IPS-NIHi7 (cell line): ENCODE data around the gene DMD.
A peak's percentile ranks its signal among the peaks of the same experiment; 100 is the strongest.

ENCODE experiments used
- DNase-seq: peaks from one replicate; pipeline ENCODE4 v3.0.0; 2012; ENCODE audit warnings: mixed read lengths; ENCODE audit errors: extremely low spot score

Gene DMD

DNA sequence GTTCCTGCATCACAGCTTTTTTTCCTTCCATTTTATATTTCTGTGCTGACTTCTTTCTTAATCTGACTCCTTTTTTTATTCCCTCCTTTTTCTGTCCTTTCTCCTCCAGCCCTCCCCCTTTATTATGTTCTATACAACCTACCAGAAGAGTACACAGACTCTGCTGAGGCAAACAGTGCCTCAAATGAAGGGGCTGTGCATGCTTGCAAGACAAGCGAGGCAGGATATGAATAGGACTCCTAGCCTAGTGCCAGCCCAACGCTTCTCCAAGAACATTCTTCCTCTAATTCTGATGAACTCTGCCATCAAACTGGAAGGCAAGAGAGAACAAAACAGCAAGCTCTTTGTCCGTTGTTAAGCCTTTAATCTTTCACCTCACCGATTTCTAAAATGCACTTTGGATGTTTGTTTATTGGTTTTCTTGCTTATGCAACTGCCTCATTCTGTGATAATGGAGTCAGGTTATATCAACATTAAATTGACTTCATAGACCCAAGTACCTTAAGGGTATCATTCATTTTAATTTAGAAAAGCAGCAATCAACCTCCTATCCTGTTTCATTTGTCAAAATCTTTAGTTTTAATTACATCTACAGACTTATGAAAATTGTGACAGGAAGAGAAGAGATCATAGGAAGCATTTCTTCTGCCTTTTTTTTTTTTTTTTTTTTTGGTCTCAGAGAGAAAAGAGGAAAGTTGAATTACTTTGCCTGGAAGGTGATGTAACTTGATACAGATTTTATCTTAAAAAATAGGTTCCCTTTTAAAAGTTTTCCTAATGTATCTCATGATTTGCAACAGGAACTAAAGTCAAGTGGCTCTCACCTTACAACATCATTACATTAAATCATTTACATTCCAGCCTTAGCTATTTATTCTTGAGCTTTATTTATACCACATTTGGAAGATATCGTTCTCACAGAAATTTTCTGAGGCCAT, 1854.8 kb downstream of the DMD start:
- DNase-seq = no peak

DNA sequence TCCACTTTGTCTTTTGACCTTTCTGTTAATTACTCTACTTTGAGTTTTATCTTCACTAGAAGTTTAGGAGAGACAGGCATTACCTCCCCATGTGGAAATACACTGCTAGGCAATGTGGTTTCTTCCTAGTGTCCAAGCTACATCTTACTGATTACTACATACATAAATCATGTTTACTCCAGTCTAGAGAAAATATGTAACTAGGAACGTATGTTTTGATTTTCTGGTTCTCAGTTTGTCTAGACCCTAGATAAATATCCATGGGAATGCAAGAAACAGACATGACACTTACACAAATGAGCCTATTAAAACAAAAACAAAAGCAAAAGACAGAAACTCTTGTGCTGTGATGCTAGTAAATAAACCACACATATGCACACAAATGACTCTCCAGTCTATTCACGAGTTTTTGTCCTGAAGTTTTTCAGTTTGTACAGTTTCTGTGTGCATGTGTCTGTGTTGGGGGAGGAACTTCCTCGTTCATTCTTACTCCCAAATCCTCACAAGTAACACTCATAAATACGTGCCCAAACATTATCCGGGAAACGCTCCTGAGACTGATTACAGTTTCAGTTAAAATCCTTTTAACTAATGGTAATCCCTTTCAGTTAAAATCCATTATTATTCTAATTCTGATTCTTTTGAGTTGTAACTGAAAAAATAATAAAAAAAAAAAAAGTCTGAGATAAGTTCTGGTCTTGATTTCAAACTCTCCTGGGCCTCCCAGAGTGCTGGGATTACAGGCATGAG, 1856.0 kb downstream of the DMD start:
- DNase-seq = no peak

DNA sequence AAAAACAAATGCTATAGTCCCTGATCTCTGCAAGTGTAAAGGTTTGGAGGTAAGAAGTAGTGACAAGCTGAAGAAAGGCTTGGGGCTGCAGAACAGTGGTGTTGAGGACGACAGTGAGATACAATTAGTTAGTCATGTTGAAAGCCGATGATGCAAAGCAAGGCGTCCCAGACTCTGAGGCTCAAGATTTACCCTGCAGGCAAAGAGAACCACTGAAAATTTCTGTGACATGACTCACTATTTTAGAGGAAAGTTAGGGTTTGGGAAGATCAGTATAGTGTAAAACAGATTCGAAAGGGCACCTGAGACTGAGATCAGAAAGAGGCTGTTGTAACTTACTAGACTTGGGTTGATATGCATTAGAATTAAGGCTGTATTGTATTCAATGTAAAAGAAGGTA, 1858.3 kb downstream of the DMD start:
- DNase-seq = peak; percentile 23

DNA sequence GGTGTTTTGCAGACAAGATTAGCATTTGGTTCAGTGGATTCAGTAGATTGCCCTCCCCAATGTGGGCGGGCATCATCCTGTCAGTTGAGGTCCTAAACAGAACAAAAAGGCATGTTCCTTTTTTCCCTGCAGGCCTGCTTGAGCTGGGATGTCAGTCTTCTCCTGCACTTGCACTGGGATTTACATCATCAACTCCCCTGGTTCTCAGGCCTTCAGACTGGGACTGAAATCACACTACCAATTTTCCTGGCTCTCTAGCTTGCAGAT, 1860.6 kb downstream of the DMD start:
- no peak for DNase-seq

DNA sequence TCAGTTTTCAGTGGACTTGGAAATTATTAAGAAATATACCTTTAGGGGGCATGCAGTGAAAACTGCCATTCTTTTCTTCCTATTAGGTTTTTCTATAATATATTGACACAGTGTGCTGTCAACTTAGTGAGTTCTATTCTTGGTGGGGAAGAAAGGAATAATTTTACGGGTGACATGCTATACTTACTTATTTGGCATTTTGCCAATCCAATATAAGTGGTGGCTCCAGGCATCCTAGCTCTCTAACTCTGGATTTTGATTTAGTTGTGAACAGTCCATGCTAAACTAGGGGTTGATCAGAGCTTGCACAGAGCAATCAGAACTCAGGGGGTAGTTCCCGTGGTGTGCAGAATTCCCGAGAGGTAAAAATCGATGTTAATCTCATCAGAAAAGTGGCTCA, 1861.8 kb downstream of the DMD start:
- no peak for DNase-seq

DNA sequence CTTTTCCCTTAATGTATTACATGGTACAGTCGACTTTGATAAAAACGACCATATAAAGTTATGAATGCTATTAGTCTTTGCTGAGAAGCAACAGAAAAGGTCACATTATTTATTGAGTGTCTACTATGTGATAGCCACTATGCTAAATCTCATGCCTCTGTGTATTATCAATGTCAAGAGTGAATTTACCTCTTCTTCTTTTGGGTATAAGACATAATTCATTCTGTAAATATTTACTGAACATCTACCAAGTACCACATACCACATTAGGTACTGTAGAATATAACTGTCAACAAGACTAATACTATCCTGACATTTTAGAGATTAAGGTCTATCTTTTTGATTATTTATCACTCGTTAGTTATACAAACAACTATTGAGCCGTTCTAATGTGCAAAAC, 1870.8 kb downstream of the DMD start:
- no peak for DNase-seq

DNA sequence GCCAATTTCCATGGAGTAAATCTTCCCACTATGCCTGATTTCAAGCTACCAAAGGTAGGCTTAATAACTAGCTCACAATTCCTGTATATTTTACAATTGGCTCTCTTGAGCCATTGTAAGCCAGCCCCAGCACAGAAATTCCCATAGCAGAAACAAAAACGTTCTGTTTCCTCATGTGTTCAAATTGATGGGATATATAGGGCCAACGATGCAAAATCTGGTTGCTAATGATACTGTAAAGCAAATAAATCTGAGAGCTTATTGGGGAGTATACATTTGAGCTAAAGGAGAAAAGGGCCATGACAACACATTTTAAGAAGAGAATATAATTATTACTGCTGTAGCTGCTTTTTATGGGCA, 1872.4 kb downstream of the DMD start:
- DNase-seq = no peak

DNA sequence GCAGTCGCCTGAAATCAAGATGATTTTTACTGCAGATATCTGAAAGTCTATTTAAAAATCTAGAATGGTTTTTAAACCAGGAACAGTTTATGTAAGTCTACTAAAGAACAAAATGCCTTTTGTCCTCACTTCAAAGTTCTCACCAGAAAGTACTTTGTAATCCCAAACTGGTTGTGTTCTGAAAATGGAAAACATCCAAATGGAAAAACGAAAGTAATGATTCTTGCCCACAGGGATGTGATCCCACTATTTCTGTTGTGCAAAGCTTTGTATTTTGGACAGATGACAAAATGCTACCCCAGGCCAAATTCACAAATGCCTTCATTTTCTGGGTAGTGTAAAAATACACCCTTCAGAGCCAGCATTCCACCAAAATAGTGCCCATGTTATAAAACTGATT, 1874.0 kb downstream of the DMD start:
- DNase-seq = no peak

DNA sequence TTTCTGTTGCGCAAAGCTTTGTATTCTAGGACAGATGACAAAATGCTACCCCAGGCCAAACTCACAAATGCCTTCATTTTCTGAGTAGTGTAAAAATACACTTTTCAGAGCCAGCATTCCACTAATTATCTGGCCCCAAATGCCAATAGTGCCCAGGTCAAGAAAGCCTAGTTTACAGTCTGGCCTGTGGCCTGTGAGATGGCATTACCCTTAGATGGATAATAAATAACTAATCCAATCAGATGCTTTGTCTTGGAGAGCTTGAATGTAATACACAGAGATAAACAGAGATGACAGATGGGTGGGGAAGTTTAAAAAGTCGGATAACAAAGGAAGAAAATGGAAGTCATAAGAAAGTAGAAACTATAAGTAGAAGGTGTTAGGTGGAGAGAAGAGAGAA, 1874.9 kb downstream of the DMD start:
- no peak for DNase-seq

DNA sequence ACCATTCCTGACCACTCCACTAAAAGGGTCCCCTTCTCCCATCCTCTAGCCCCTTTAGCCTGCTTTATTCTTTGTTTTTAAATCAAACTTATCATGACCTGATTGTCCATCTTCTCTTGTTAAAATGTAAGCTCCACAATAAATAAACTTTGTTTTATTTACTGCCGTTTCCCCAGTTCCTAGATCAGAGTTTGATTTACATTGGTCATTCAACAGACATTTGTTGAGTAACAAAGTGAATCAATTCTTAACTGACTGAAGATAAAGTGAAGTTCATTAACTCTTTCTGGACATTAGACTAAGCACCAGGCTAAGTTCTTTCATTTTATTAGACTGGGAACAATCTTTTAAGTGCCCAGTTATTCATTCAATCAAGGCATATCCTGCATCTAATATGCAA, 1876.4 kb downstream of the DMD start:
- no peak for DNase-seq

DNA sequence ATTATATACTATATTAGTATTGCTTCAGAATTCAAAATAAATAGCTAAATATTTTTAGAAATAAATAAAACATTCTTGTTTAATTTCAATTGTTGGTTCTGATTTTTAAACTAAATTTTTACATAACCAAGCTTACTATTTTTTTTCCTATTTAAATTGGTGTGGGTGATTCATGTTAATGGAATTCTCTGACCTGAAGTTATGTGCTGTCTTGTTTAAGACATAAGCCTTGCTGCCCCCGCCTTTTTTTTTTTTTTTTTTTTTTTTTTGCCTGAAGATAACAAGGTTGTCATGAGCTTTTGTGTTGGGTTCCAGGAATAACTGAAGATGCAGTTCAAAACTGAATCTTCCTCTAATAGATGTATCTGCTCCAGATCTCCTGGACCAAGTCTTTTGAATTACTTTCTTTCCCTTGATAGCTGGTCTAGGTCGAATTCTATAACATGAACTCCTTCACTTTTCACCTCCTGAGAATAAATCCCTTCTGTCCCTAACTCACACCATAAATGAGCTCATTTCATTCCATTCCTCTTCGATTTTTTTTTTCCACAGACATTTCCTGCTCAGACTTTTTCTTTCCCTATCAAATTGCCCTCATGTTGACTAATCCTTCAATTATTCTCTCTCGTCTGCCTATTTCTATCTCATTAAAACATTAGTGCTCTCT, 1878.1 kb downstream of the DMD start:
- DNase-seq = no peak

DNA sequence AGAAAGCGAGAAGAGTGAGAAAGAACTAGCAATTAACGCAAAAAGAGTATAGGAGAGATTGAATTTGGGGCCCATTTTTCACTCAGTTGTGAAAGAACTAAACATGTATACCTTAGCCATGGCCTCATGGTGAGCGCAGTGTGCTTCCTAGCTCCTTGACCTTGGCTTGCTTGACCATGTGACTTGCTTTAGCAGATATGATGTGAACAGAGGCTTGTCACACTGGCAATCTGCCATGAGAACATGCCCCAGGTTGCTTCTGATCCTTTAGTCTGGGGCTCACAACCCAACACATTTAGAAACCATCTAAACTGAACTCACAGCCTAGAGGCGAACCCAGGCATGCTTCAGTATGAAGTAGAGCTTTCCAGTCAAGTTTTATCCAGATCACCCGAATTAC, 1879.4 kb downstream of the DMD start:
- DNase-seq = no peak

DNA sequence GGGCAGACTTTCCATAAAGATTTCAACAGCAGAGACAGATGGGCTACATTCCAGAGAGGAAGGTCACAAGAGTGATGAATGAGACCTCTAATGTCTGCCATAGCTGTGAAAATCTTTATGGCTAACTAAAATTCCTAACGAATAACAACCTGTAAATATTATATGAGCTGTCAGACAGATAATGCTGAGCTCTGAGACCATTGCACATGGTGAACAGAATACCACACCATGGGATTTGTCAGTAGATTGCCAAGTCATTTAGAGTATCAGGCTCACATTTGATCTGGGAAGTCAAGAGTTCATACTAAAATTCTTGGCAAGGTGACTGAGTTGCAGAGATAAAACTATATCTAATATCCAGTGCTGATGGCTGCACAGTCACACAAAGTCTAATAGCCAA, 1880.3 kb downstream of the DMD start:
- no peak for DNase-seq

DNA sequence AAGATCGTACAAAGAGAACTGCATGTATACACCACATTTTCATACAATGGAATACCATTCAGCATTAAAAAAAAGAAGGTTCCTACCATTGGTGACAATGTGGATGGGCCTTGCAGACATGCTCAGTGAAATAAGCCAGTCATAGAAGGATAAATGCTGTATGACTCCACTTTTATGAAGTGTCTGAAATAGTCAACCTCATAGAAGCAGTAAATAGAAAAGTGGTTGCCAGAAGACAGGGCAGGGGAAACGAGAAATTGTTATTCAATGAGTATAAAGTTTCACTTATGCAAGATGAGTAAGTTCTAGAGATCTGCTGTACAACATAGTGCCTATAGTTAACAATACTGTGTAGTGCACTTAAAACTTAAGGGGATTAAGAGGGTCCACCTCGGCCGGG, 1882.1 kb downstream of the DMD start:
- DNase-seq = no peak

DNA sequence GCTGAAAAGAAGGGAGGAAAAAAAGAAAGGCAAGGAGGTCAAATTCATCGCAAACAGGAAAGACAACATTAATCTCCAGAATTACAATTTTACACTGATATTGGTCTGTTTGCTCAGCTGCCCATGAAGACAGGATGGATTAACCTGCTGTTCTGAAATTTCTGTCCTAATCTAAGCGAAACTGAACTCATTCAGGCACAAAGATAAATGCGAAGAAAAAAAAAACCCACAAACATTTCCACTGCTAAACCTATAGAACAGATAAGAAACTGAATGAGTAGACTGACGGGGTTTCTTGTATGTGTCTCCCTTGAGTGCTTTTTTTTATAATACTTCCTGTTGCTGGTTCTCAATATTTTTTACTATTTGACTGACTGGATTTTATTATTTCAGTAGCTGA, 1887.7 kb downstream of the DMD start:
- no peak for DNase-seq

DNA sequence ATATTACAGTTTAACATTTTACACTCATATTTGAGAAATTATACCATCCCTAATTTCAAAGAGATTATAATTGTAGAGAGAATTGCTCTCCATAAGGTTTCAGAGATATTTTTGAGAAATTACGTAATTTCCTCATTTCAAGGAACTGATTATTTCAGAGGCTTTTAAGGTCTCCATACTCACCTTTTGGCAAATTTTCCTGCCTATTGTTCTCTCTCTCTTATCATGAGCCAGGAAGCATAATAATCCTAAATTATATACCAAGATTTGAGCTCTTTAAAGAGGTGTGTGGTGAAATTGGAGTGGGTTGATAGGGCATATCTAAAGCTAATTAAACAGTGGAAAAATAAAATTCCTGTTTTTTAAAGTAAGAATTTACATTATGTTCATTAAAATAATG, 1890.6 kb downstream of the DMD start:
- DNase-seq = no peak

DNA sequence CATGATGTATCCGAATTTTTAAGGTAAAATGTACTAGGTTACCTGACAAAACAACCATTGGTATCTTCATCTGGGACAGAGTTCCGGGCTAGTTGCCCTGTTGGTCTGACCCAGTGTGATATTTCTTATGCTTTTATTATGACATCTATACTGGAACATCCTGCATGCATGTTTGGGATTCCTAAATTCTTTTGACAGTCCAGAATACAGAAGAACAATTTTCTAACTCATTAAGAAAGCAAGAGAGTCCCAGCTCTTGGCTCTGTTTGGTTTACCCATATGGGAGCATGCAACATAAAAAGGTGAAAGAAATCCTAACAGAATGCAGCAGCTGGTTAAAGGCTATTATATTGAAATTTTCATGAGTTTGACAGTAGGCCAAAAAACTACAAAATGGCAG, 1891.8 kb downstream of the DMD start:
- DNase-seq = no peak

DNA sequence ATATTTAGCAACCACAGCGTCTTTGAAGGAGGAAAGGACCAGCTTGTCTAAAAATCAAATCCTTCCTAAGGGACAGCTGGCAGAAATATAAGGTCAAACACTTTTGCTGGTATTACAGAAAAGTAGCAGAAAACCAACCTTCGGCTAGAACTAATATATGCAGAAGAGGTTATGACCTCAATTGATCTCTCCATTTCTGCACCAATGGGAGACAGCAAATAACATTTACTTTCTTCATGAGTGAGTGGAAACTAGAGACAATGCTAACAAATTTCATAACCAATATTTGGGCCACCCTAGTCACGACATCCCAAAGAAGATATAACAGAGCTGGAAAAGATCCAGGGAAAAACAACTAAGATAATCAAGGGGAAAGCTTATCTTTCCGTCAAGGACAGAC, 1892.5 kb downstream of the DMD start:
- no peak for DNase-seq

DNA sequence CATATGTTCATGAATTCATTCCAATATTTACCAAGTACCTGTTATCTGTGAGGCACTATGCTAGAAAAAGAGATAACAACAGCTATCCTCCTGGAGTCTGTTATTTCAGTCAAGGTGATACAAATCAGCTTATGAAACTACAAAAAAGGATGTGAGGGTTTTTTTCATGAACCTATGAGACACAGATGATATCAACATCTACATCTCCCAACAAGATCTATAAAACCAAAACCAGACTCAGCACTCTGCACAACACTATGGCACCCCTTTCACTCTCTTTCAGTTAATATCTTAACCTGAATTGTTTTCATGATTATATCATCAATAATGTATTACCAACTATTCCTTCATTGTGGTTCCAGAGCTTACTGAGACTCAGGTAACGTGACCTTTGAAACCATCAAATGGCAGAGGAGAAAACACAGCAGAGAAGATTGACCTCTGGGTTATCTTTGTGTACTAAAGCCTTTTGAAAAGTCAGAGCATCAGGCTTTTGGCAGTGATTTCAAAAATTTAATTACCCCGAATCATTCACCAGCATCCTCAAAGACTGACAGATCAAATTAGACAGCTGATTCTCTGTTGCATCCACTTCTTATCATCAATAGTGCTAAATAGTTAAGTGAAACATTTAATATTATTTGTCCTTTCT, 1894.9 kb downstream of the DMD start:
- DNase-seq = no peak

DNA sequence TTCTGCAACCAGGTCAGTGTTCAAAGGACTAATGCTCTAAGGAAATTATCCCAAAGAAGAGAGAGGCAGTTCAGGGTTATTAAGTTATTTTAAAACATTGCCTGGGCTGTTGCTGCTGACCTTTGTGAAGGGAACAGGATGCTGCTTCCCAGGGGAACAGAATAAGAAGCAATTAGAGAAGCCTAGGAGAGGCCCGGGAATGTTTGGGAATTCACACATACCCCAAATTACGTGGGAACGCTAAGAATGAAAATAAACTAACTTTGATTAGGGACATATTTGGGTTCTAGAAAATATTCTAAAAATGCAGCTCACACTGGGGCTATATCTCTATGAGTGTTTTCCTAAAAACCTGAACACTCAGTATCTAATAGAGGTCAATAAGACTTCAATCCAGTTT, 1896.4 kb downstream of the DMD start:
- DNase-seq = no peak

DNA sequence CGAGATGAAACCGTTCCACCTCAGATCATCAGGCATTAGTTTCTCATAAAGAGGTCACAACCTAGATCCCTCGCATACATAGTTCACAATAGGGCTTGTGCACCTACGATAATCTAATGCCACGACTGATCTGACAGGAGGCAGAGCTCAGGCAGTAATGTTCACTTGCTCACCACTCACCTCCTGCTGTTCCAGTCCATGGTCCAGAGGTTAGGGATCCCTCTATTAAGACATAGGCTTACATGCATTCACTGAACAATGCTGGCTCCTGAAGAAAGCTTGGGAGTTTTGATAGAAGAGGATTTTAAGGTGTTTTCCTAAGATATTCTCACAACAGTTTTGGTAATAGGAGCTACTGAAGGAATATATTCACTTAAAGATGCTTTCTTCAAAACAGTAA, 1903.4 kb downstream of the DMD start:
- DNase-seq = no peak

DNA sequence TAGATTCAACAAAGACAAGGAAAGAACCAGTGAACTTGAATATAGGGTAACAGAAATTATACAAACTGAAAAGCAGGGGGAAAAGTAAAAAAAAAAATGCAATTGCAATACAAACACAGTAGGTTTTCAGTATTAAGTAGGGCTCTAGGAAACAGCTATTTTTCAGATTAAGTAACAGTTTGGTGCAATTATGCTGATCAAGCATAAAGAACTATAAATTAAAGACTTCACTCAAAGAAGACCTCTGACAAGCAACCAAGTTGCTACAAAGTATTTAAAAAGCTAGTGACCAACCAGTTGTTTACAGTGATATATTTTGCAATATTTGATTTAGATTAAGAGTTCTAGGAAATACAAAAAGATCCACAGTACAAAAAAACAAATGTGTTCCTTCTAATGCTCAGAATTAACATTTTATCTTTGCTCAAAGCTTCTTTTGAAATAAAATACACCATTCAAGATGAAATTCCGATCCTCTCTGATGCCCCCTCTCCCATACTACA, 1908.7 kb downstream of the DMD start:
- DNase-seq = no peak
